Gastrocnemius medialis (tissue), 4 donors: ENCODE results near the gene CRYGN.

Experiments
- CTCF ChIP-seq, 5 experiments: fragments of 450-650 bp in 3 of 5; fragments of 200-600 bp in 2 of 5; sonication (generic) in 2 of 5; IDR thresholded peaks in 4 of 5; conservative IDR thresholded peaks in 1 of 5; 1 replicate in 4 of 5; 2 replicates in 1 of 5; pipeline ENCODE4 v1.5.1; 2016 to 2019; ENCODE audit warnings: antibody characterized with exemption in 5 of 5, mild to moderate bottlenecking in 3 of 5, moderate library complexity in 3 of 5
- POLR2A ChIP-seq, 2 donors: fragments of 450-650 bp; IDR thresholded peaks; one replicate each; pipeline ENCODE4 v1.6.1; 2017; ENCODE audit warnings: antibody characterized with exemption in 2 of 2, mild to moderate bottlenecking in 2 of 2, moderate library complexity in 2 of 2

GRCh38 chr7:151420144-151420543 is 19.8 kb downstream of the CRYGN start:
- no peak for TF ChIP-seq CTCF (IDR thresholded peaks at IDR 0.05 in 4 of 5, conservative IDR thresholded peaks at IDR 0.05 in 1 of 5)
- no peak for TF ChIP-seq POLR2A (IDR thresholded peaks at IDR 0.05)
